Glutamatergic neuron (in vitro differentiated cells): ENCODE results near the gene COL4A5. TPM values are rescaled to one million over a fixed set of nuclear protein-coding genes. Genes with fewer than 3 reads are reported as not detected.

Experiments used
- DNase-seq: peaks from one replicate; pipeline ENCODE4 v3.0.0; 2022
- H3K27ac Mint-ChIP-seq: one replicate; pipeline ENCODE4 v1.8.0; 2020; ENCODE audit warnings: mild to moderate bottlenecking, mixed read lengths, inconsistent platforms; ENCODE audit not compliant: unreplicated experiment
- H3K27me3 Mint-ChIP-seq: one replicate; pipeline ENCODE4 v1.8.0; 2020; ENCODE audit warnings: mild to moderate bottlenecking, moderate library complexity, mixed read lengths, inconsistent platforms; ENCODE audit not compliant: unreplicated experiment
- H3K36me3 Mint-ChIP-seq: one replicate; pipeline ENCODE4 v1.8.0; 2020; ENCODE audit warnings: mild to moderate bottlenecking, mixed read lengths, inconsistent platforms; ENCODE audit not compliant: unreplicated experiment
- H3K4me1 Mint-ChIP-seq: one replicate; pipeline ENCODE4 v1.8.0; 2020; ENCODE audit warnings: mild to moderate bottlenecking, low read depth, mixed read lengths, inconsistent platforms; ENCODE audit not compliant: unreplicated experiment
- H3K4me3 Mint-ChIP-seq: one replicate; pipeline ENCODE4 v1.8.0; 2020; ENCODE audit warnings: mild to moderate bottlenecking, mixed read lengths, inconsistent platforms; ENCODE audit not compliant: unreplicated experiment
- H3K9me3 Mint-ChIP-seq: one replicate; pipeline ENCODE4 v1.8.0; 2020; ENCODE audit warnings: mild to moderate bottlenecking, moderate library complexity, mixed read lengths, inconsistent platforms; ENCODE audit not compliant: unreplicated experiment
- total RNA-seq: library from RNA; stranded (reverse); fragmentation: NEBNext Ultra II Directional; extraction: Animal tissue kit (Norgen Biotek cat#: 25700); gene quantifications from one replicate; pipeline ENCODE4 v1.2.1, GENCODE V29; 2021; ENCODE audit not compliant: unreplicated experiment
- TF ChIP-seq, protein P1 (sequence below): fragments of 200-600 bp; sonication (generic); IDR thresholded peaks from one replicate; pipeline ENCODE4 v1.5.0; 2021; ENCODE audit not compliant: partially characterized antibody, unreplicated experiment

The COL4A5 gene
- total RNA-seq, 1 donor from 2014 or later: 3.2 TPM

DNA sequence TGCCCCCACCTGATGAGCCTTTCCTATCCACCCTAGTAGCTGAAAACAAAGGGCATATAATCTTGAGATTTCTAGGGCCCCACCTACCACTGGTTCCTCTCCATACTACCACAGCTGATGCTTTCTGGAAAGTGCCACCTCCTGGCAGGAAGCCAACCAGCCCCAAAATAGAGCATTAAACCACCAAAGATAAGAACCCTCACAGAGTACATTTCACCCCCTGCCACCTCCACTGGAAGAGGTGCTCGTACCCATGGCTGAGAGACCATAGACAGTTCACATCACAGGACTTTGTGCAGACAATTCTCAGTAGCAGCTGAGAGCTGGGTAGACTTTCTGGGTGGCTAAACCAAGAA, 202.6 kb downstream of the COL4A5 start:
- Mint-ChIP-seq H3K4me3 (no peak overlapping the region), H3K4me1 (no peaks in the 10 kb centered on the region), H3K27ac (no peak overlapping the region), H3K36me3 (no peaks in the 10 kb centered on the region), H3K9me3 (no peaks in the 10 kb centered on the region), H3K27me3 (no peaks in the 10 kb centered on the region)
- TF ChIP-seq, protein P1, sequence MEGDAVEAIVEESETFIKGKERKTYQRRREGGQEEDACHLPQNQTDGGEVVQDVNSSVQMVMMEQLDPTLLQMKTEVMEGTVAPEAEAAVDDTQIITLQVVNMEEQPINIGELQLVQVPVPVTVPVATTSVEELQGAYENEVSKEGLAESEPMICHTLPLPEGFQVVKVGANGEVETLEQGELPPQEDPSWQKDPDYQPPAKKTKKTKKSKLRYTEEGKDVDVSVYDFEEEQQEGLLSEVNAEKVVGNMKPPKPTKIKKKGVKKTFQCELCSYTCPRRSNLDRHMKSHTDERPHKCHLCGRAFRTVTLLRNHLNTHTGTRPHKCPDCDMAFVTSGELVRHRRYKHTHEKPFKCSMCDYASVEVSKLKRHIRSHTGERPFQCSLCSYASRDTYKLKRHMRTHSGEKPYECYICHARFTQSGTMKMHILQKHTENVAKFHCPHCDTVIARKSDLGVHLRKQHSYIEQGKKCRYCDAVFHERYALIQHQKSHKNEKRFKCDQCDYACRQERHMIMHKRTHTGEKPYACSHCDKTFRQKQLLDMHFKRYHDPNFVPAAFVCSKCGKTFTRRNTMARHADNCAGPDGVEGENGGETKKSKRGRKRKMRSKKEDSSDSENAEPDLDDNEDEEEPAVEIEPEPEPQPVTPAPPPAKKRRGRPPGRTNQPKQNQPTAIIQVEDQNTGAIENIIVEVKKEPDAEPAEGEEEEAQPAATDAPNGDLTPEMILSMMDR: no peak
- DNase-seq: no peak

DNA sequence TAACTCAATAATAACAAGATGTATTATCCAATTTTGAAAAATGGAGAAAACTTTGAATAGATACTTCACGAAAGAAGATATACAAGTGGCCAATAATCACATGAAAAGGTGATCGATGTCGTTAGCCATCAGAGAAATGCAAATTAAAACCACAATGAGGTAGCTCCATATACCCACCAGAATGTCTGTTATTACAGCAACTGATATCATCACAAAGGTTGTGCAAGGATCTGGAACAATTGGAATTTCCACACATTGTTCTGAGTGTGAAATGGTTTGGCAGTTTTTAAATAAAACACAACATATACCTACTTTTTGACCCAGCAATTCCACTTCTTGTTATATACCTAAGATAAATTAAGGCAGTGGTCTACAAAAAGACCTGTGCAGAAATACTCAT, 225.1 kb downstream of the COL4A5 start:
- TF ChIP-seq, protein P1: no peak
- H3K27me3 Mint-ChIP-seq: no peaks in the 10 kb centered on the region
- H3K27ac Mint-ChIP-seq: no peak overlapping the region
- H3K36me3 Mint-ChIP-seq: no peaks in the 10 kb centered on the region
- no peaks in the 10 kb centered on the region for H3K9me3 Mint-ChIP-seq
- no peaks in the 10 kb centered on the region for H3K4me1 Mint-ChIP-seq
- DNase-seq: no peak
- H3K4me3 Mint-ChIP-seq: no peak overlapping the region

DNA sequence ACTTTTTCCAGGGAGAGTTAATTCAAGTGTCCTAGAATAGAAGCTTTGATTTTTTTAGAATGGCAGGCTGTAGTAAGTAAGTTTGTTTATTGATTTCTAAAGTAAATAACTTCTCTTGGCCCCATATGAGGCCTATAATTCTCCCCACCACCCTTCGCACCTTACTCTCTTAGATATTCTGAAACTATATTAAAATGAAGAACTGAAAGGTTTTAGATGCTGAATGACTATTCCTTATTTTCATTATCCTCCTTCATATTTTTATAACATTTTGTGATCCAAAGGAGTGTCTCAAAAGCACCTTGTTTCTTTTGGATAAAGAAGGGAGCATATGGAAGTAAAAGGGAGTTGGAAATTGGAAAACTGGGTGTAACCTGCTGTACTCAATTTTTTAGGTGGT, 226.5 kb downstream of the COL4A5 start:
- Mint-ChIP-seq H3K36me3 (no peaks in the 10 kb centered on the region), H3K27me3 (no peaks in the 10 kb centered on the region), H3K4me3 (no peak overlapping the region), H3K9me3 (no peaks in the 10 kb centered on the region), H3K4me1 (no peaks in the 10 kb centered on the region), H3K27ac (no peak overlapping the region)
- TF ChIP-seq, protein P1: no peak
- DNase-seq: no peak

DNA sequence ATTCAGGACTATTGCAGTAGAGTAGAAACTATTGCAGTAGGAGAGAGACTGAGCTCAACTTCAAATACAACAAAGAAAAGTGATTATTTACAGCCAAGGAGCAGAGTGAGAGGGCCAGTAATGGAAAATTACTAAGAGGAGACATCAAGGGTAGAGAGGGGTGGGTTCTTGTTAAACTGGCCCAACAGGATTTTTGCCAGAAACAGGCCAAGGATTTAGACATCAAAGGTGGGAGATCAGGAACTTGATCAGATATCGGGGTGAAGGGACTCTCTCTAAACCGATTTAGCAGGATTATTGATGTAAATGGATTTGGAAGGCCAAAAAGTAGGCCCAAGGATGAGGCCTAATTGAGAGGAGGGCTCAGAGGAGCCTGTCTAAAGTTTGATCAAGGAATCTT, 231.9 kb downstream of the COL4A5 start:
- no peak for DNase-seq
- Mint-ChIP-seq H3K36me3 (no peaks in the 10 kb centered on the region), H3K4me3 (no peak overlapping the region), H3K27me3 (no peaks in the 10 kb centered on the region), H3K27ac (no peak overlapping the region), H3K9me3 (no peaks in the 10 kb centered on the region), H3K4me1 (no peaks in the 10 kb centered on the region)
- TF ChIP-seq, protein P1: no peak

DNA sequence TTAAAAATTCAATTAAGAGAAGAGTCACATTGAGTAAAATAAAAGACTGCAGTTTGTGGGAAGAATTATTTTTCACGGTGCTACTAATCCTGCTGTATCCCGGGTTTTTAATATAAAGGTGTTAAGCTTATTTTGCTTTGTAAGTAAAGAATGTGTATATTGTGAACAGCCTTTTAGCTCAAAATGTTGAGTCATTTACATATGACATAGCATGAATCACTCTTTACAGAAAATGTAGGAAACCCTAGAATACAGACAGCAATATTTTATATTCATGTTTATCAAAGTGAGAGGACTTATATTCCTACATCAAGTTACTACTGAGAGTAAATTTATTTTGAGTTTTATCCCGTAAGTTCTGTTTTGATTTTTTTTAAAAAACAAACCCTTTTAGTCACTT, 257.1 kb downstream of the COL4A5 start:
- no peak overlapping the region for H3K27ac Mint-ChIP-seq
- H3K27me3 Mint-ChIP-seq: no peaks in the 10 kb centered on the region
- no peaks in the 10 kb centered on the region for H3K36me3 Mint-ChIP-seq
- H3K9me3 Mint-ChIP-seq: no peaks in the 10 kb centered on the region
- TF ChIP-seq, protein P1: no peak
- DNase-seq: no peak
- no peaks in the 10 kb centered on the region for H3K4me1 Mint-ChIP-seq
- H3K4me3 Mint-ChIP-seq: no peak overlapping the region
